SK-N-MC (cell line): ENCODE results near the gene PTEN.

Experiments
- EZH2 ChIP-seq: fragments of 200-600 bp; sonication (generic); IDR thresholded peaks from one replicate; pipeline ENCODE4 v1.6.1; 2017; ENCODE audit warnings: antibody characterized with exemption
- FOXP2 ChIP-seq: optimal IDR thresholded peaks from 2 replicates; pipeline ENCODE3; 2011; ENCODE audit warnings: mild to moderate bottlenecking, moderate library complexity; ENCODE audit not compliant: insufficient read depth; ENCODE audit errors: extremely low read length, control extremely low read depth
- POLR2AphosphoS5 ChIP-seq: IDR thresholded peaks from 2 replicates; pipeline ENCODE4 v1.6.1; 2012; ENCODE audit warnings: mild to moderate bottlenecking, low read depth, low read length, borderline replicate concordance

- TF ChIP-seq FOXP2: no peak
- no peak for TF ChIP-seq EZH2
- TF ChIP-seq POLR2AphosphoS5: no peak
These were observed 4.0 kb downstream of the PTEN start for GRCh38 chr10:87867453-87867852.
